NCI-H2029 treated with DMSO at 0.1 percent for 48 hours (cell line): ENCODE data around the gene STK4.
A peak's percentile ranks its signal among the peaks of the same experiment; 100 is the strongest.

Experiments used
- DNase-seq: peaks from one replicate; lab custom pipeline; 2025; lab: John Stamatoyannopoulos, UW

The STK4 gene

GRCh38 chr20:44966030-44966961, at the start of gene STK4:
STK4 (plus strand) TSS chr20:44966512; CDS start chr20:44966569, 57 bp downstream.
- DNase-seq = peak; percentile 74

- DNase-seq = no peak
Measured at GRCh38 chr20:44916586-44916985, 49.7 kb upstream of the STK4 start.

- no peak for DNase-seq
Measured at GRCh38 chr20:44917399-44917798, 48.9 kb upstream of the STK4 start.

- no peak for DNase-seq
Measured at GRCh38 chr20:44918342-44918741, 48.0 kb upstream of the STK4 start.

- no peak for DNase-seq
Measured at GRCh38 chr20:44918761-44919160, 47.6 kb upstream of the STK4 start.

- DNase-seq = no peak
Measured at GRCh38 chr20:44921447-44921846, 44.9 kb upstream of the STK4 start.

GRCh38 chr20:44924541-44924940, 41.8 kb upstream of the STK4 start:
- DNase-seq = no peak

GRCh38 chr20:44928595-44928994, 37.7 kb upstream of the STK4 start:
- DNase-seq = no peak

GRCh38 chr20:44930517-44931168, 35.7 kb upstream of the STK4 start:
- no peak for DNase-seq

- no peak for DNase-seq
Measured at GRCh38 chr20:44931911-44932310, 34.4 kb upstream of the STK4 start.

- no peak for DNase-seq
Measured at GRCh38 chr20:44932916-44933315, 33.4 kb upstream of the STK4 start.

- DNase-seq = no peak
Measured at GRCh38 chr20:44936510-44936909, 29.8 kb upstream of the STK4 start.

- DNase-seq = no peak
Measured at GRCh38 chr20:44938637-44939036, 27.7 kb upstream of the STK4 start.

GRCh38 chr20:44941120-44941691, 25.1 kb upstream of the STK4 start:
- DNase-seq = no peak

GRCh38 chr20:44942264-44942973, 23.9 kb upstream of the STK4 start:
- no peak for DNase-seq

GRCh38 chr20:44943828-44944227, 22.5 kb upstream of the STK4 start:
- DNase-seq = no peak

- no peak for DNase-seq
Measured at GRCh38 chr20:44945261-44945660, 21.1 kb upstream of the STK4 start.

- DNase-seq = no peak
Measured at GRCh38 chr20:44946271-44946852, 19.9 kb upstream of the STK4 start.

GRCh38 chr20:44948107-44948506, 18.2 kb upstream of the STK4 start:
- DNase-seq = no peak

GRCh38 chr20:44948513-44948912, 17.8 kb upstream of the STK4 start:
- no peak for DNase-seq

GRCh38 chr20:44950368-44950767, 15.9 kb upstream of the STK4 start:
- DNase-seq = no peak

- no peak for DNase-seq
Measured at GRCh38 chr20:44952731-44953130, 13.6 kb upstream of the STK4 start.
